Gastrocnemius medialis (tissue), 4 donors: ENCODE data around the gene ACOT4. TPM values are rescaled to one million over a fixed set of nuclear protein-coding genes. Genes with fewer than 3 reads are reported as not detected.

Experiments used
- ATAC-seq, 2 donors: fragments of 150-250 bp; one replicate each; pipeline ENCODE4 v1.9.1; 2016
- DNase-seq, 2 donors: peaks; one replicate each; pipeline ENCODE4 v3.0.0-alpha.2; 2019
- H3K27ac ChIP-seq, 4 donors: fragments of 200-600 bp; sonication (generic); 1 replicate in 1 of 4; 2 replicates in 3 of 4; pipeline ENCODE4 v1.5.1; 2016 to 2018; ENCODE audit warnings: mild to moderate bottlenecking in 2 of 4, moderate library complexity in 1 of 4
- H3K27me3 ChIP-seq, 3 donors: fragments of 200-600 bp; sonication (generic) in 2 of 3; 1 replicate in 1 of 3; 2 replicates in 2 of 3; pipeline versions ENCODE4 v1.5.1 to v1.6.0; 2016 to 2019; ENCODE audit warnings: mild to moderate bottlenecking in 1 of 3, moderate library complexity in 1 of 3
- H3K36me3 ChIP-seq, 2 donors: fragments of 200-600 bp; sonication (generic) in 1 of 2; one replicate each; pipeline ENCODE4 v1.5.1; 2017 to 2018
- H3K4me1 ChIP-seq, 2 donors: fragments of 200-600 bp; sonication (generic) in 1 of 2; one replicate each; pipeline ENCODE4 v1.5.1; 2016 to 2017; ENCODE audit warnings: mild to moderate bottlenecking in 2 of 2
- H3K4me3 ChIP-seq, 4 donors: fragments of 200-600 bp; sonication (generic) in 3 of 4; 1 replicate in 1 of 4; 2 replicates in 3 of 4; pipeline ENCODE4 v1.5.1; 2016 to 2019; ENCODE audit warnings: mild to moderate bottlenecking in 2 of 4
- H3K9me3 ChIP-seq, 3 donors: fragments of 200-600 bp; sonication (generic) in 2 of 3; 1 replicate in 1 of 3; 2 replicates in 2 of 3; pipeline ENCODE4 v1.5.1; 2016 to 2019
- CTCF ChIP-seq, 5 experiments: fragments of 450-650 bp in 3 of 5; fragments of 200-600 bp in 2 of 5; sonication (generic) in 2 of 5; IDR thresholded peaks in 4 of 5; conservative IDR thresholded peaks in 1 of 5; 1 replicate in 4 of 5; 2 replicates in 1 of 5; pipeline ENCODE4 v1.5.1; 2016 to 2019; ENCODE audit warnings: antibody characterized with exemption in 5 of 5, mild to moderate bottlenecking in 3 of 5, moderate library complexity in 3 of 5
- POLR2A ChIP-seq, 2 donors: fragments of 450-650 bp; IDR thresholded peaks; one replicate each; pipeline ENCODE4 v1.6.1; 2017; ENCODE audit warnings: antibody characterized with exemption in 2 of 2, mild to moderate bottlenecking in 2 of 2, moderate library complexity in 2 of 2
- in situ Hi-C, 4 donors: fragments of 200-750 bp; cut with MboI; loops; one replicate each; pipeline versions ENCODE4 v1.15.0 to v1.8.0; 2017; ENCODE audit warnings: low sequenced_read_pairs in 4 of 4
- intact Hi-C: fragments of 100-400 bp; cut with DNase I; formaldehyde crosslinking; loops from one replicate; pipeline ENCODE4 v1.15.1; 2023; ENCODE audit warnings: low total_unique reads
- total RNA-seq, 4 donors: library from RNA; depleted of rRNA; stranded (reverse); fragments of >200 nt; gene quantifications; one replicate each; pipeline versions ENCODE4 v1.1.0 to v1.2.3, GENCODE V29; 2016

ACOT4 gene
- total RNA-seq, 4 donors from 2014 or later, result 0.40 to 1.2 (median 0.75) TPM

- in situ Hi-C loops, result loop anchor here (5.0 to 10.0 kb wide), 3 partner anchors 87 to 133 kb away; no protein-coding TSS in a partner anchor
- Histone ChIP-seq H3K27me3 (no peaks in the 10 kb centered on the region), H3K9me3 (no peaks in the 10 kb centered on the region), H3K27ac (no peak overlapping the region), H3K4me1 (peaks cover 5 to 11% of the 10 kb centered on the region in 2 donors), H3K4me3 (no peak overlapping the region), H3K36me3 (no peaks in the 10 kb centered on the region)
- ATAC-seq, result no peak
- TF ChIP-seq CTCF (IDR thresholded peaks at IDR 0.05 in 4 of 5, conservative IDR thresholded peaks at IDR 0.05 in 1 of 5) (no peak), POLR2A (IDR thresholded peaks at IDR 0.05) (no peak)
- DNase-seq, result no peak
- intact Hi-C loops, result no loop called here
These were observed 46.2 kb downstream of the ACOT4 start for GRCh38 chr14:73637830-73638229.

- ATAC-seq (no peak), DNase-seq (no peak)
- in situ Hi-C loops, result loop anchor here in 1 of 4 donors (10.0 kb wide), 1 partner anchor 74 kb away; the partner anchor contains the start of gene PNMA1
- intact Hi-C loops, result loop anchor here (10.0 kb wide), 1 partner anchor 214 kb away; the partner anchor contains the start of gene PTGR2
- TF ChIP-seq POLR2A (IDR thresholded peaks at IDR 0.05), result no peak
- no peak for TF ChIP-seq CTCF (IDR thresholded peaks at IDR 0.05 in 4 of 5, conservative IDR thresholded peaks at IDR 0.05 in 1 of 5)
- H3K4me3 ChIP-seq, result no peak overlapping the region
- no peaks in the 10 kb centered on the region for H3K27me3 ChIP-seq
- H3K27ac ChIP-seq, result no peak overlapping the region
- no peaks in the 10 kb centered on the region for H3K9me3 ChIP-seq
- no peaks in the 10 kb centered on the region for H3K36me3 ChIP-seq
- peaks cover 10 to 12% of the 10 kb centered on the region in 2 donors for H3K4me1 ChIP-seq
These were observed 49.2 kb downstream of the ACOT4 start for GRCh38 chr14:73640796-73641365.

- TF ChIP-seq CTCF (IDR thresholded peaks at IDR 0.05 in 4 of 5, conservative IDR thresholded peaks at IDR 0.05 in 1 of 5) (peak in 1 of 5 experiments; percentile 14), POLR2A (IDR thresholded peaks at IDR 0.05) (peak; percentile 37 to 49)
- peak; percentile 79 to 90 for DNase-seq
- H3K4me3 ChIP-seq, result peak within 1 kb of the TSS; percentile 85 to 92 (median 92)
- peak within 1 kb of the TSS; percentile 84 to 94 (median 89) for H3K27ac ChIP-seq
- no peaks in the 10 kb centered on the region for H3K9me3 ChIP-seq
- intact Hi-C loops (loop anchor here (2.0 to 10.0 kb wide), 3 partner anchors 68 to 210 kb away; partner anchors contain the start of genes ACOT2 and PTGR2), in situ Hi-C loops (loop anchor here in 1 of 4 donors (10.0 kb wide), 1 partner anchor 70 kb away; the partner anchor contains the start of gene PNMA1)
- ATAC-seq, result peak; percentile 97 to 99
- H3K36me3 ChIP-seq, result no peaks in the 10 kb centered on the region
- peaks cover 11 to 17% of the 10 kb centered on the region in 2 donors for H3K4me1 ChIP-seq
- H3K27me3 ChIP-seq, result no peaks in the 10 kb centered on the region
These were observed 53.0 kb downstream of the ACOT4 start, which contains the start of gene DNAL1 for GRCh38 chr14:73644531-73645247. TSS of gene DNAL1 (plus strand) at chr14:73644986. CDS start at chr14:73645040, 54 bp downstream.

GRCh38 chr14:73645248-73645610 lies 53.6 kb downstream of the ACOT4 start:
- no peak for TF ChIP-seq POLR2A (IDR thresholded peaks at IDR 0.05)
- TF ChIP-seq CTCF (IDR thresholded peaks at IDR 0.05 in 4 of 5, conservative IDR thresholded peaks at IDR 0.05 in 1 of 5), result no peak
- DNase-seq, result no peak
- H3K27ac ChIP-seq, result peak overlapping the region; percentile 84 to 94 (median 89)
- H3K27me3 ChIP-seq, result no peaks in the 10 kb centered on the region
- peaks cover 11 to 17% of the 10 kb centered on the region in 2 donors for H3K4me1 ChIP-seq
- H3K36me3 ChIP-seq, result no peaks in the 10 kb centered on the region
- ATAC-seq, result no peak
- H3K4me3 ChIP-seq, result peak overlapping the region; percentile 85 to 92 (median 92)
- no peaks in the 10 kb centered on the region for H3K9me3 ChIP-seq
- in situ Hi-C loops (loop anchor here in 1 of 4 donors (10.0 kb wide), 1 partner anchor 70 kb away; the partner anchor contains the start of gene PNMA1), intact Hi-C loops (loop anchor here (2.0 to 10.0 kb wide), 3 partner anchors 68 to 210 kb away; partner anchors contain the start of genes ACOT2 and PTGR2)

Other genes starting within 250 kb of the ACOT4 start
- 10 to 100 TPM; 14.3 to 29.8 (median 23.6) TPM for gene NUMB, start 133.3 kb upstream of the ACOT4 start, total RNA-seq
- 1 to 10 TPM; 7.0 to 8.2 (median 7.6) TPM for gene RIOX1, start 100.9 kb upstream of the ACOT4 start, total RNA-seq
- gene ACOT1, start 54.7 kb upstream of the ACOT4 start, total RNA-seq, result 10 to 100 TPM in 2 of 4 donors, 1 to 10 TPM in 2; 4.3 to 21.9 (median 11.2) TPM
- under 1 TPM in 2 of 4 donors, not detected in 2; 0.15 to 0.46 TPM for gene HEATR4, start 32.9 kb upstream of the ACOT4 start, total RNA-seq
- 100 to 1,000 TPM in 3 of 4 donors, 10 to 100 TPM in 1; 52.7 to 114 (median 104) TPM for gene ACOT2, start 22.7 kb upstream of the ACOT4 start, total RNA-seq
- not detected for gene ACOT6, start 20.6 kb downstream of the ACOT4 start, total RNA-seq
- gene DNAL1, start 53.1 kb downstream of the ACOT4 start, total RNA-seq, result 1 to 10 TPM; 6.4 to 8.2 (median 7.7) TPM
- gene PNMA1, start 122.5 kb downstream of the ACOT4 start, total RNA-seq, result 10 to 100 TPM in 1 of 4 donors, 1 to 10 TPM in 3; 7.6 to 18.5 (median 8.8) TPM